ENCODE results near the gene RGS12.

DNA sequence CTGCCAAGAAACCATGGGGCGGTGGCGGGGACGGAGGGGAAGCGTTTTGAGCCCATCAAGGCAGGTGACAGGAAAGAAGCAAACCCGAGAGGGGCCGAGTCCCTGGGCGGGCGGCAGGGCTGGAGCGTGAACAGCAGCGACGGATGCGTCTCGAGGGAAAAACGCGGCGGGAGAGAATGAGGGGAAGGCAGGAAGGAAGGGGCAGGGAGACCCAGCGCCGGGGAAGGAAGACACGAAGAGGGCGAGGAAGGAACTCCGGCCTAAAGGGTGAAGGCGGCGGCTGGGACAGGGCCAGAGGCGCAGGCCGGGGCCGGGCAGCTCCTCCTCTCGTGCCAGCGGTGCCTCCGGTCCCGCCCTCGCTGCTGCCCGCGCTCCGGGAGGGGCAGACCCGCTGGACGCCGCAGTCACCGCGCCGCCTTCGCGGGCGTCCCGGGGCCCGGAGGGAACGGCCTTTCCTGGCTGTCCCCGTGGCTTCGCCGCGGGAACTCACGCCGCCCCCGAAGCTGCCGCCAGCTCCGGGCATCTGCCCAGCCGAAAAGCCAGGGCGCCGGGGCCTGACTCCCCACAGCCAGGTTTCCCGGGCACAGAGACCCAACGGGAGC, 751 bp upstream of the RGS12 start:
- no peak for TF ChIP-seq EZH2 (IDR thresholded peaks at IDR 0.05)
- TF ChIP-seq POLR2AphosphoS5 (IDR thresholded peaks at IDR 0.05; ENCODE audit: borderline replicate concordance, low read depth, low read length), result no peak

All from SK-N-MC (cell line).